ENCODE results near the gene GRK5. TPM values are rescaled to one million over a fixed set of nuclear protein-coding genes. Genes with fewer than 3 reads are reported as not detected.
A peak's percentile ranks its signal among the peaks of the same experiment; 100 is the strongest.
"Not testable (repeated sequence)": the region's sequence is repeated elsewhere in the genome, so short reads cannot be mapped to it uniquely, and the experiment has no call there.

Gene GRK5
- total and polyA plus RNA-seq, 2 donors from 2014 or later: 7.3 to 18.7 TPM

DNA sequence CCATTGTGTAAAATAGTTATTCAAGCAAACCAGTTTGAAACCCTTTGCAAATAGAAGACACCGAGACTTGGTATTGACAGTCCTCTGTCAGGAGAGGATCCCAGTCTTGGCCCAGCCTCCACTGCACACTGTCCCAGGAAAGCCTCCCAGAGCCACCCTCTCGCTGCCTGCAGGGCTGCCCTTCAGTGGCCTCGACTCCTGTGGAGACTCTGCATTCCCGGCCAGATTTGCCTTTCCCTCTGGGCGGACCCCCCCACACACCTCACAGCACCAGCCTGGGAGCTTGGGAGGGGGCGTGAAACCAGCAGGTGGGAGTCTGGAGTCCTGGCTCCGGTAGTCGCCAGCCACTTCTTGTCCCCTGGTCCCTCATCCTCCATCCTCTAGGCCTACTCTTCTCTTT lies 48.7 kb downstream of the GRK5 start:
- H3K36me3 ChIP-seq (ENCODE audit: control insufficient read depth in 2 of 3, insufficient read depth in 3 of 3, low read length in 3 of 3): no peaks in the 10 kb centered on the region
- no peak overlapping the region for H3K9ac ChIP-seq (ENCODE audit: low read length in 3 of 3)
- no peaks in the 10 kb centered on the region for H3K27me3 ChIP-seq (ENCODE audit: control insufficient read depth, insufficient read depth, low read length)
- FAIRE-seq (no peak), DNase-seq (no peak)
- H3K27ac ChIP-seq (ENCODE audit: low read depth in 2 of 2, low read length in 2 of 2): no peak overlapping the region
- TF ChIP-seq, protein P1, sequence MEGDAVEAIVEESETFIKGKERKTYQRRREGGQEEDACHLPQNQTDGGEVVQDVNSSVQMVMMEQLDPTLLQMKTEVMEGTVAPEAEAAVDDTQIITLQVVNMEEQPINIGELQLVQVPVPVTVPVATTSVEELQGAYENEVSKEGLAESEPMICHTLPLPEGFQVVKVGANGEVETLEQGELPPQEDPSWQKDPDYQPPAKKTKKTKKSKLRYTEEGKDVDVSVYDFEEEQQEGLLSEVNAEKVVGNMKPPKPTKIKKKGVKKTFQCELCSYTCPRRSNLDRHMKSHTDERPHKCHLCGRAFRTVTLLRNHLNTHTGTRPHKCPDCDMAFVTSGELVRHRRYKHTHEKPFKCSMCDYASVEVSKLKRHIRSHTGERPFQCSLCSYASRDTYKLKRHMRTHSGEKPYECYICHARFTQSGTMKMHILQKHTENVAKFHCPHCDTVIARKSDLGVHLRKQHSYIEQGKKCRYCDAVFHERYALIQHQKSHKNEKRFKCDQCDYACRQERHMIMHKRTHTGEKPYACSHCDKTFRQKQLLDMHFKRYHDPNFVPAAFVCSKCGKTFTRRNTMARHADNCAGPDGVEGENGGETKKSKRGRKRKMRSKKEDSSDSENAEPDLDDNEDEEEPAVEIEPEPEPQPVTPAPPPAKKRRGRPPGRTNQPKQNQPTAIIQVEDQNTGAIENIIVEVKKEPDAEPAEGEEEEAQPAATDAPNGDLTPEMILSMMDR (IDR thresholded peaks at IDR 0.05; ENCODE audit: borderline replicate concordance, extremely low read depth, insufficient read depth): no peak
- peaks cover 0 to 21% (median 13%) of the 10 kb centered on the region in 3 donors for H3K4me1 ChIP-seq (ENCODE audit: control insufficient read depth in 2 of 3, insufficient read depth in 2 of 3, low read depth in 1 of 3, low read length in 3 of 3)
- no peaks in the 10 kb centered on the region for H3K9me3 ChIP-seq (ENCODE audit: control insufficient read depth in 2 of 3, insufficient read depth in 1 of 3, low read length in 3 of 3)
- no peak overlapping the region for H3K4me3 ChIP-seq (ENCODE audit: low read length in 3 of 3)
- intact Hi-C loops (cut with DNase I): no loop called here

DNA sequence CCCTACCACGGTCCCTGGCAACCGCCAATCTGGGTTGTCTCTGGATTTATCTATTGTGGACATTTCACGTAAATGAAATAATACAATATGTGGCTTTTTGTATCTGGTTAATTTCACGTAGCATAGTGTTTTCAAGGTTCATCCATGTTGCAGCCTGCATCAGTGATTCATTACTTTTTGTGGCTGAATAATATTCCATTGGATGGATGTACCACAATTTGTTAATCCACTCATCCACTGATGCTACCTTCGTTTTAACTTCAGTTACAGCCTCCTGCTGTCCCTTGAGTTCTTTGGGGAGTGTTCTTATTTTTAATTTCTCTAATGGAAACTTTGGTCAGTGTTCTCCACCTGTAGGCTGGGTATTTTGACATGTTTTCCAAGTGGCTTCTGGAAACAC lies 49.5 kb downstream of the GRK5 start:
- FAIRE-seq: no peak
- peaks cover 0 to 21% (median 11%) of the 10 kb centered on the region in 3 donors for H3K4me1 ChIP-seq (ENCODE audit: control insufficient read depth in 2 of 3, insufficient read depth in 2 of 3, low read depth in 1 of 3, low read length in 3 of 3)

DNA sequence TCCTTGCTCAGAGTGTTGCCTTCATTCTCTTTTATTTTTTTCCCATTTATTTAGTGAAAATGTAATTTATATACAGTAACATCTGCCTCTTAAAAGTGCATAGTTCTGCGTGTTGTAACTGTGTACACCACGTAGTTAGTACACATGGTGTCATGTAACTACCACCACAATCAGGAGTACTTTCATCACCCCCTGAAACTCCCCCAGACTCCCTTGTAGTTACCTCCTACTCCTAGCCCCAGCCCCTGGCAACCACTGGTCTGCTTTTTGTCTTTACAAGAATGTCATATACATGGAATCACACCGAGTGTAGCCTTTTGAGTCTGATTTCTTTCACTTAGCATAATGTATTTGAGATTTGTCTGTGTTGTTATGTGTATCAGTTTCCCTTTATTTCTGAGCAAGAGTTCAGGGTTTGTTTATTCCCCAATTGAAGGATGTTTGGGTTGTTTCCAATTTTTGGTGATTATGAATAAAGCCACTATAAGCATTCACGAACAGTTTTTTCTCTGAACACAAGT lies 50.6 kb downstream of the GRK5 start:
- H3K4me1 ChIP-seq (ENCODE audit: control insufficient read depth in 2 of 3, insufficient read depth in 2 of 3, low read depth in 1 of 3, low read length in 3 of 3): peaks cover 0 to 12% (median 5%) of the 10 kb centered on the region in 3 donors
- H3K9me3 ChIP-seq (ENCODE audit: control insufficient read depth in 2 of 3, insufficient read depth in 1 of 3, low read length in 3 of 3): no peaks in the 10 kb centered on the region
- no peaks in the 10 kb centered on the region for H3K36me3 ChIP-seq (ENCODE audit: control insufficient read depth in 2 of 3, insufficient read depth in 3 of 3, low read length in 3 of 3)
- H3K27me3 ChIP-seq (ENCODE audit: control insufficient read depth, insufficient read depth, low read length): no peaks in the 10 kb centered on the region
- FAIRE-seq (no peak), DNase-seq (peak in 3 of 5 donors; percentile 50 to 68 (median 66))
- TF ChIP-seq, protein P1 (IDR thresholded peaks at IDR 0.05; ENCODE audit: borderline replicate concordance, extremely low read depth, insufficient read depth): no peak
- H3K9ac ChIP-seq (ENCODE audit: low read length in 3 of 3): no peak overlapping the region
- intact Hi-C loops (cut with DNase I): no loop called here
- H3K27ac ChIP-seq (ENCODE audit: low read depth in 2 of 2, low read length in 2 of 2): no peak overlapping the region
- H3K4me3 ChIP-seq (ENCODE audit: low read length in 3 of 3): no peak overlapping the region

More for the DNA sequence above, 49.5 kb downstream of the GRK5 start:
- Histone ChIP-seq H3K4me3 (ENCODE audit: low read length in 3 of 3) (no peak overlapping the region), H3K36me3 (ENCODE audit: control insufficient read depth in 2 of 3, insufficient read depth in 3 of 3, low read length in 3 of 3) (no peaks in the 10 kb centered on the region), H3K27me3 (ENCODE audit: control insufficient read depth, insufficient read depth, low read length) (no peaks in the 10 kb centered on the region), H3K27ac (ENCODE audit: low read depth in 2 of 2, low read length in 2 of 2) (no peak overlapping the region), H3K9ac (ENCODE audit: low read length in 3 of 3) (no peak overlapping the region), H3K9me3 (ENCODE audit: control insufficient read depth in 2 of 3, insufficient read depth in 1 of 3, low read length in 3 of 3) (no peaks in the 10 kb centered on the region)
- no peak for DNase-seq
- intact Hi-C loops (cut with DNase I): no loop called here
- TF ChIP-seq, protein P1 (IDR thresholded peaks at IDR 0.05; ENCODE audit: borderline replicate concordance, extremely low read depth, insufficient read depth): no peak

DNA sequence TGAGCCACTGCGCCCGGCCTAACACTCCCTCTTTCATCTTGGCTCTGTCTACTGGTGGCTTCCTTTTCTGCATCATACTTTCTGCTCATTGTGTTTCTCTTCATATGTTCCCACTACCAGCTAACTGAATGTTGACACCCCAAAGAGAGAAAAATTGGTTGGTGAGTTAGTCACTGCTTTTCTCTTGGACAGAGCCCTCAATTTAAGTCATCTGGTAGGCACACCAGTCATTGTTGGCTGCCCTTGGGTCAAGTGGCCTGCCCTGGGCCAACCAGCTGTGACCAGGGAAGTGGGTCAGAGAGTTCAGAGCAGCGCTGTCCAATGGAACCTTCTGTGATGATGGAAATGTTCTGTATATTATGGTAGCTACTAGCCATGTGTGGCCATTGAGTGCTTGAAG lies 52.0 kb downstream of the GRK5 start:
- no peaks in the 10 kb centered on the region for H3K27me3 ChIP-seq (ENCODE audit: control insufficient read depth, insufficient read depth, low read length)
- H3K27ac ChIP-seq (ENCODE audit: low read depth in 2 of 2, low read length in 2 of 2): no peak overlapping the region
- H3K36me3 ChIP-seq (ENCODE audit: control insufficient read depth in 2 of 3, insufficient read depth in 3 of 3, low read length in 3 of 3): no peaks in the 10 kb centered on the region
- peaks cover 0 to 2% (median 0%) of the 10 kb centered on the region in 3 donors for H3K4me1 ChIP-seq (ENCODE audit: control insufficient read depth in 2 of 3, insufficient read depth in 2 of 3, low read depth in 1 of 3, low read length in 3 of 3)
- FAIRE-seq: no peak
- TF ChIP-seq, protein P1 (IDR thresholded peaks at IDR 0.05; ENCODE audit: borderline replicate concordance, extremely low read depth, insufficient read depth): no peak
- no peak for DNase-seq
- intact Hi-C loops (cut with DNase I): no loop called here
- no peak overlapping the region for H3K9ac ChIP-seq (ENCODE audit: low read length in 3 of 3)
- H3K4me3 ChIP-seq (ENCODE audit: low read length in 3 of 3): no peak overlapping the region
- H3K9me3 ChIP-seq (ENCODE audit: control insufficient read depth in 2 of 3, insufficient read depth in 1 of 3, low read length in 3 of 3): no peaks in the 10 kb centered on the region

DNA sequence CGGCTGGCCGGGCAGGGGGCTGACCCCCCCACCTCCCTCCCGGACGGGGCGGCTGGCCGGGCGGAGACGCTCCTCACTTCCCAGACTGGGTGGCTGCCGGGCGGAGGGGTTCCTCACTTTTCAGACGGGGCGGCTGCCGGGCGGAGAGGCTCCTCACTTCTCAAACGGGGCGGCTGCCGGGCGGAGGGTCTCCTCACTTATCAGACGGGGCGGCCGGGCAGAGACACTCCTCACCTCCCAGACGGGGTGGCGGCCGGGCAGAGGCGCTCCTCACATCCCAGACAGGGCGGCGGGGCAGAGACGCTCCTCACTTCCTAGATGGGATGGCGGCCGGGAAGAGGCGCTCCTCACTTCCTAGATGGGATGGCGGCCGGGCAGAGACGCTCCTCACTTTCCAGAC lies 53.6 kb downstream of the GRK5 start:
- H3K4me3 ChIP-seq (ENCODE audit: low read length in 3 of 3); H3K9me3 ChIP-seq (ENCODE audit: control insufficient read depth in 2 of 3, insufficient read depth in 1 of 3, low read length in 3 of 3); FAIRE-seq; H3K9ac ChIP-seq (ENCODE audit: low read length in 3 of 3); intact Hi-C loops (cut with DNase I); H3K27me3 ChIP-seq (ENCODE audit: control insufficient read depth, insufficient read depth, low read length); DNase-seq; H3K27ac ChIP-seq (ENCODE audit: low read depth in 2 of 2, low read length in 2 of 2); H3K36me3 ChIP-seq (ENCODE audit: control insufficient read depth in 2 of 3, insufficient read depth in 3 of 3, low read length in 3 of 3); H3K4me1 ChIP-seq (ENCODE audit: control insufficient read depth in 2 of 3, insufficient read depth in 2 of 3, low read depth in 1 of 3, low read length in 3 of 3): not testable (repeated sequence)
